GM18499 (cell line): Measurements from ENCODE around the gene LILRA5.
"Not testable (repeated sequence)": the region's sequence is repeated elsewhere in the genome, so short reads cannot be mapped to it uniquely, and the experiment has no call there.

Experiments used
- ATAC-seq: cut with Tn5 transposase; IDR thresholded peaks from one replicate; pipeline ENCODE4 v1.9.1; 2021; ENCODE audit warnings: moderate number of reproducible peaks; ENCODE audit not compliant: insufficient read depth, unreplicated experiment

Gene LILRA5

GRCh38 chr19:54307389-54308020 is 5.5 kb downstream of the LILRA5 start:
- no peak for ATAC-seq

GRCh38 chr19:54305141-54305540 is 7.8 kb downstream of the LILRA5 start:
- ATAC-seq = no peak

- no peak for ATAC-seq
These were observed 10.7 kb downstream of the LILRA5 start for GRCh38 chr19:54302257-54302656.

GRCh38 chr19:54299515-54299914 is 13.5 kb downstream of the LILRA5 start:
- ATAC-seq = no peak

GRCh38 chr19:54299126-54299498 is 13.9 kb downstream of the LILRA5 start:
- no peak for ATAC-seq

- ATAC-seq = no peak
These were observed 14.4 kb downstream of the LILRA5 start for GRCh38 chr19:54298357-54299125.

GRCh38 chr19:54297759-54298305 is 15.1 kb downstream of the LILRA5 start:
- ATAC-seq = no peak

GRCh38 chr19:54294539-54294938 is 18.4 kb downstream of the LILRA5 start:
- ATAC-seq = no peak

- not testable (repeated sequence) for ATAC-seq
These were observed 23.8 kb downstream of the LILRA5 start for GRCh38 chr19:54289160-54289559.

GRCh38 chr19:54287456-54287855 is 25.5 kb downstream of the LILRA5 start:
- no peak for ATAC-seq

- ATAC-seq = not testable (repeated sequence)
These were observed 26.7 kb downstream of the LILRA5 start for GRCh38 chr19:54286283-54286682.

- not testable (repeated sequence) for ATAC-seq
These were observed 27.4 kb downstream of the LILRA5 start for GRCh38 chr19:54285427-54286056.

GRCh38 chr19:54282686-54283470 is 30.1 kb downstream of the LILRA5 start:
- no peak for ATAC-seq

GRCh38 chr19:54281729-54282075 is 31.3 kb downstream of the LILRA5 start:
- ATAC-seq = not testable (repeated sequence)

GRCh38 chr19:54281007-54281728 is 31.8 kb downstream of the LILRA5 start, which contains the start of gene LILRB2:
Gene LILRB2, minus strand, starts transcription at chr19:54281110. Its CDS starts 614 bp downstream, at chr19:54280496.
- ATAC-seq = no peak

GRCh38 chr19:54280441-54280840 is 32.5 kb downstream of the LILRA5 start:
- not testable (repeated sequence) for ATAC-seq

GRCh38 chr19:54280025-54280424 is 32.9 kb downstream of the LILRA5 start:
- ATAC-seq = not testable (repeated sequence)

GRCh38 chr19:54279406-54279962 is 33.5 kb downstream of the LILRA5 start:
- no peak for ATAC-seq

- not testable (repeated sequence) for ATAC-seq
These were observed 34.3 kb downstream of the LILRA5 start for GRCh38 chr19:54278571-54279195.
